HG03108 (cell line): ENCODE data around the gene CACNG8.
"Not testable (repeated sequence)": the region's sequence is repeated elsewhere in the genome, so short reads cannot be mapped to it uniquely, and the experiment has no call there.

ENCODE experiments used
- ATAC-seq: cut with Tn5 transposase; IDR thresholded peaks from one replicate; pipeline ENCODE4 v1.9.1; 2021; ENCODE audit warnings: moderate library complexity; ENCODE audit not compliant: unreplicated experiment

Gene CACNG8

DNA sequence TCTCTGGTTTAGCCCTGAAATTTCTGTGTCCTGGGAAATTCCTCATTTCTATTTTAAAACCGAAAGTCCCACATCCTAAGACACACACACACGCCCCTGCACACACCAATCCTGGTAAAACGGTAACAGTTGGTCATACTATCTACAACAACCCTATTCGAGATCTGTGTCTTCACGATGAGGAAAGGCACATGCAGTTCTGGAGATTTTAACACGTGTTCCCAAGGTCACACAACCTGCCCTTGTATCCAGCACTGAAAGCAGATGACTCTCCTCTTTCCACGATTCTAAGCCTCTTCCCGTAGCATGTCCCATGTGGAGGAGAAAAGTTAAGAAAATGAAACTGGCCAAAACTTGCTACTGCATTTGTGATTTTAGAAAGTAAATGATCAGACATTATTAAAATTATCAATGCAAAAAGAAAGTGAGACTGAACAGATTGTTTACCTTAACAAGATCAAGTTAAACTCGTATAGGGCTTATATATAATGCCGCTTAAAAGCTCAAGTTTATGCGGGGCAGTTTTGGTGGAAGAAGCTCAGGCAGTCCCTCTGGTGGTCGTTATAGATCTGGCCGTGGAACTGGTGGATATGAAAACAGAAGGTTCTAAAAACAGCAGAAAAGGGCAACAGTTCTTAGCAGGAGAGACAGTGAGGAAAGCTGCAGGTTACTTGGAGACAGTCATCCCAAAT is 68.3 kb downstream of the CACNG8 start:
- no peak for ATAC-seq

DNA sequence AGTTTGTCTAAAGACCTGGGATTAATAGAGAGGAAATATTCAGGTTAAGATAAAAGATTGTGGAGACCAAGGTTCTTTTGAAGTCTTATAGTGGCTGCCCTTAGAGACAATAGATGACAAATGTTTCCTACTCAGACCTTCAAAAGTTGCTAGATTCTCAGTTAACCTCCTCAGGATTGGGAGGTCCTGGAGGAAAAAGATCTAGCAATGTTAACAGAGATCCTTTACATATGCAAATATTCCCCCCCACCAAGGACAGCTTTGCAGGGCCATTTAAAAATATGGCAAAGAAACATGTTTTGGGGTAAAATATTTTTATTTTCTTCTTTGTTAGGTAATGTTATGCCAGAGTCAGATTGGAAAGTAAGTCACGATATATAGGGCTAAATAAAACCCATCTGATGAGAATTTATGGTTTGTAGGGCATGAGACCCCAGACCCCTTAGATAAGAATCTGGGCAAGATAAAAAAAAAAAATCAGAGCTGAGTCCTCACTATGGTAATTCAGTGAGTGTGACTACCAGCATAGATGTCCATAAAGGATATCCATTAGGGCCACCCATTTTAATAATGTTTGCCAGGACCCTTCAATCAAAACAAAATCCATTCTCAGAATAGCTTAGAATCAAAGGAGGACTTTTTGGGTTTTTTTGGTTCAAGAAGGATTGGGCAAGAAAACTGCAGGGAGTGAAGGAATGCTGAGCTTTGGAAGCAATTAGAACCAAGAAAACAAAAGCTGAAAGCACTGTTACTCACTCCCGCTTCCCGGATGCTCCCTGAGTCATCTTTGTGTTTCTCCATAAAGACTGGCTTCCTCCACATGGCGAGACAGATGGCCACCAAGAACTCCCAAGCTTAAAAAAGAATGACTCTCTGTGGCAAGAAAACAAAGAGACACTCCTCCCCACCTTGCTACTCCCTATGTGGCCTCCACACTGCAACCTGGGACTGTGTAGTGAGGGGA is 72.8 kb downstream of the CACNG8 start:
- ATAC-seq = no peak

DNA sequence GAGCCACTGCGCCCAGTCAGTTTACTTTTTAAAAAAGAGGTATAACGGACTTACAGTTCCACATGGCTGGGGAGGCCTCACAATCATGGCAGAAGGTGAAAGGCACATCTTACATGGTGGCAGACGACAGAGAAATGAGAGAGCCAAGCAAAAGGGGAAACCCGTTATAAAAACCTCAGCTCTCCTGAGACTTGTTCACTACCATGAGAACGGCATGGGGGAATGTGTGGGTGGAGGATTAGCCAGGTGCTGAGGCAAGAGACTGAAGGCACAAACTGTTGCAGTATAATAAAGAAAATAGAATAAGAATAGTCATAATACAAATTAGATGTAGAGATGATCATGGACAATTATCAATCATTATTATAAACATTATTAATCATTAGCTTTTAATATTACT is 73.8 kb downstream of the CACNG8 start:
- ATAC-seq = not testable (repeated sequence)
